H9 (cell line): ENCODE results near the gene SLC22A3. TPM values are rescaled to one million over a fixed set of nuclear protein-coding genes. Genes with fewer than 3 reads are reported as not detected.

Experiments used
- DNase-seq: peaks from one replicate; pipeline ENCODE4 v3.0.0-alpha.2; 2017
- H2AFZ ChIP-seq: one replicate; pipeline ENCODE4 v1.6.1; 2013; ENCODE audit warnings: mild to moderate bottlenecking, low read length, control low read depth, moderate library complexity
- H2AK5ac ChIP-seq: 2 replicates; pipeline ENCODE4 v1.6.1; 2013; ENCODE audit warnings: low read length, control low read depth, mixed read lengths; ENCODE audit not compliant: insufficient read length
- H2BK120ac ChIP-seq: one replicate; pipeline ENCODE4 v1.6.1; 2013; ENCODE audit warnings: low read depth, mild to moderate bottlenecking, low read length, control low read depth, inconsistent platforms; ENCODE audit not compliant: poor library complexity, severe bottlenecking
- H2BK12ac ChIP-seq: 2 replicates; pipeline ENCODE4 v1.6.1; 2013; ENCODE audit warnings: low read length, control low read depth, mixed read lengths, low read depth; ENCODE audit not compliant: insufficient read length
- H2BK15ac ChIP-seq: 2 replicates; pipeline ENCODE4 v1.6.1; 2013; ENCODE audit warnings: low read depth, low read length, control low read depth
- H2BK20ac ChIP-seq: one replicate; pipeline ENCODE4 v1.6.1; 2013; ENCODE audit warnings: low read depth, mild to moderate bottlenecking, low read length, control low read depth, inconsistent platforms; ENCODE audit not compliant: poor library complexity, severe bottlenecking
- H2BK5ac ChIP-seq: 2 replicates; pipeline ENCODE4 v1.6.1; 2013; ENCODE audit warnings: low read length, control low read depth, mixed read lengths; ENCODE audit not compliant: insufficient read length
- H3K14ac ChIP-seq: 2 replicates; pipeline ENCODE4 v1.6.1; 2013; ENCODE audit warnings: low read length, control low read depth; ENCODE audit not compliant: insufficient read depth
- H3K18ac ChIP-seq: 2 replicates; pipeline ENCODE4 v1.6.1; 2013; ENCODE audit warnings: low read depth, mild to moderate bottlenecking, mixed read lengths, low read length, control low read depth; ENCODE audit not compliant: insufficient read length
- H3K23ac ChIP-seq: 2 replicates; pipeline ENCODE4 v1.6.1; 2013; ENCODE audit warnings: low read length, control low read depth, mixed read lengths, low read depth; ENCODE audit not compliant: insufficient read length
- H3K23me2 ChIP-seq: 2 replicates; pipeline ENCODE4 v1.6.1; 2013; ENCODE audit warnings: low read depth, mild to moderate bottlenecking, mixed read lengths, low read length, control low read depth; ENCODE audit not compliant: insufficient read length, poor library complexity, severe bottlenecking
- H3K27ac ChIP-seq: 2 replicates; pipeline ENCODE4 v1.5.1; 2013; ENCODE audit warnings: low read length, control low read depth, mixed read lengths, low read depth; ENCODE audit not compliant: insufficient read length
- H3K27me3 ChIP-seq: 2 replicates; pipeline ENCODE4 v1.6.1; 2013; ENCODE audit warnings: low read length, control low read depth, inconsistent platforms; ENCODE audit not compliant: insufficient read depth
- H3K4ac ChIP-seq: 2 replicates; pipeline ENCODE4 v1.6.1; 2013; ENCODE audit warnings: low read depth, mild to moderate bottlenecking, control low read depth, inconsistent platforms, low read length, moderate library complexity
- H3K4me1 ChIP-seq: 2 replicates; pipeline ENCODE4 v1.6.1; 2013; ENCODE audit warnings: low read length, control low read depth, inconsistent platforms; ENCODE audit not compliant: insufficient read depth
- H3K4me2 ChIP-seq: 2 replicates; pipeline ENCODE4 v1.6.1; 2013; ENCODE audit warnings: low read length, control low read depth, mixed read lengths; ENCODE audit not compliant: insufficient read length, insufficient read depth
- H3K56ac ChIP-seq: 2 replicates; pipeline ENCODE4 v1.6.1; 2013; ENCODE audit warnings: low read depth, mild to moderate bottlenecking, mixed read lengths, low read length, control low read depth; ENCODE audit not compliant: insufficient read length
- H3K79me1 ChIP-seq: 2 replicates; pipeline ENCODE4 v1.6.1; 2013; ENCODE audit warnings: low read depth, mild to moderate bottlenecking, moderate library complexity, low read length, control low read depth, inconsistent platforms; ENCODE audit not compliant: insufficient read depth, poor library complexity, severe bottlenecking
- H3K79me2 ChIP-seq: 2 replicates; pipeline ENCODE4 v1.6.1; 2013; ENCODE audit warnings: low read length, control low read depth, inconsistent platforms; ENCODE audit not compliant: insufficient read depth
- H3K9ac ChIP-seq: 2 replicates; pipeline ENCODE4 v1.6.1; 2013; ENCODE audit warnings: low read length, control low read depth, mixed read lengths; ENCODE audit not compliant: insufficient read length; ENCODE audit errors: extremely low read depth
- H3K9me3 ChIP-seq: one replicate; pipeline ENCODE4 v1.6.1; 2013; ENCODE audit warnings: low read depth, low read length, inconsistent platforms; ENCODE audit not compliant: control insufficient read depth
- H3T11ph ChIP-seq: one replicate; pipeline ENCODE4 v1.6.1; 2013; ENCODE audit warnings: mild to moderate bottlenecking, low read length, control low read depth, inconsistent platforms
- H4K20me1 ChIP-seq: one replicate; pipeline ENCODE4 v1.6.1; 2013; ENCODE audit not compliant: control insufficient read depth, insufficient read length, insufficient read depth
- H4K5ac ChIP-seq: 2 replicates; pipeline ENCODE4 v1.6.1; 2013; ENCODE audit warnings: low read depth, mild to moderate bottlenecking, mixed read lengths, low read length, control low read depth; ENCODE audit not compliant: insufficient read length
- H4K8ac ChIP-seq: replicated peaks from 2 replicates; pipeline ENCODE4 v1.6.1; 2013; ENCODE audit warnings: low read length, control low read depth, mixed read lengths, low read depth; ENCODE audit not compliant: insufficient read length
- H4K91ac ChIP-seq: 2 replicates; pipeline ENCODE4 v1.6.1; 2013; ENCODE audit warnings: low read depth, mild to moderate bottlenecking, moderate library complexity, mixed read lengths, low read length, control low read depth; ENCODE audit not compliant: insufficient read length
- H3K27ac Mint-ChIP-seq, 3 experiments: 2 replicates in 2 of 3; 3 replicates in 1 of 3; pipeline ENCODE4 v1.8.0; 2020 to 2021; ENCODE audit warnings: mixed read lengths in 3 of 3, mild to moderate bottlenecking in 1 of 3, moderate library complexity in 1 of 3
- H3K27me3 Mint-ChIP-seq: 2 replicates; pipeline ENCODE4 v1.8.0; 2021; ENCODE audit warnings: low read depth, mild to moderate bottlenecking, moderate library complexity, mixed read lengths
- H3K36me3 Mint-ChIP-seq, 3 experiments: 2 replicates in 2 of 3; 3 replicates in 1 of 3; pipeline ENCODE4 v1.8.0; 2020 to 2021; ENCODE audit warnings: low read depth in 3 of 3, mixed read lengths in 3 of 3; ENCODE audit not compliant: insufficient read depth in 1 of 3
- H3K4me1 Mint-ChIP-seq, 2 experiments: 2 replicates each; pipeline ENCODE4 v1.8.0; 2020; ENCODE audit warnings: mixed read lengths in 2 of 2
- H3K4me3 Mint-ChIP-seq, 2 experiments: 2 replicates in 1 of 2; 3 replicates in 1 of 2; pipeline ENCODE4 v1.8.0; 2020 to 2021; ENCODE audit warnings: mild to moderate bottlenecking in 2 of 2, mixed read lengths in 2 of 2, moderate library complexity in 1 of 2
- H3K9me3 Mint-ChIP-seq, 2 experiments: 2 replicates in 1 of 2; 3 replicates in 1 of 2; pipeline ENCODE4 v1.8.0; 2020; ENCODE audit warnings: mild to moderate bottlenecking in 2 of 2, mixed read lengths in 2 of 2, moderate library complexity in 1 of 2
- CTCF ChIP-seq: fragments of 200-600 bp; sonication (generic); conservative IDR thresholded peaks from 3 replicates; pipeline ENCODE4 v1.8.0; 2021; ENCODE audit warnings: antibody characterized with exemption, mild to moderate bottlenecking
- WGBS: extraction: QIAGEN DNeasy Blood & Tissue Kit; methylation state at CpG from one replicate; pipeline ENCODE4 v1.1.7; 2013; ENCODE audit warnings: missing lambda C conversion rate, low lambda C conversion rate, mixed read lengths; ENCODE audit not compliant: insufficient read length; ENCODE audit errors: extremely low coverage; 5-methylcytosine and 5-hydroxymethylcytosine counted together
- total RNA-seq: library from RNA; stranded (reverse); gene quantifications from 2 replicates; pipeline ENCODE4 v1.2.1, GENCODE V29; 2021

SLC22A3 gene
- total RNA-seq, 1 experiment from 2014 or later, result 2.7 TPM

- no peak overlapping the region for H3K4me2 ChIP-seq
- no peaks in the 10 kb centered on the region for H3K27me3 ChIP-seq
- no peaks in the 10 kb centered on the region for H3K4me1 ChIP-seq
- H4K5ac ChIP-seq, result no peak overlapping the region
- no peak overlapping the region for H4K91ac ChIP-seq
- no peak overlapping the region for H3K23ac ChIP-seq
- no peaks in the 10 kb centered on the region for H4K20me1 ChIP-seq
- DNase-seq, result no peak
- H3K4ac ChIP-seq, result no peak overlapping the region
- Mint-ChIP-seq H3K36me3 (no peaks in the 10 kb centered on the region; a peak in 1 of 7 replicates), H3K4me1 (peaks cover 0 to 3% of the 10 kb centered on the region in 2 experiments; a peak in 2 of 4 replicates), H3K4me3 (no peak overlapping the region), H3K27ac (no peak overlapping the region), H3K27me3 (no peaks in the 10 kb centered on the region; the same call in 1 of the 2 replicates), H3K9me3 (no peaks in the 10 kb centered on the region)
- no peak overlapping the region for H2BK120ac ChIP-seq
- no peak overlapping the region for H4K8ac ChIP-seq
- no peak for TF ChIP-seq CTCF
- no CpG with 5 or more reads among the region's 1 CpG for WGBS
- no peak overlapping the region for H2BK12ac ChIP-seq
- H3K79me1 ChIP-seq, result no peaks in the 10 kb centered on the region
- no peaks in the 10 kb centered on the region for H3K23me2 ChIP-seq
- no peak overlapping the region for H2AFZ ChIP-seq
- no peak overlapping the region for H2BK20ac ChIP-seq
- no peak overlapping the region for H3K56ac ChIP-seq
- no peak overlapping the region for H2BK15ac ChIP-seq
- no peak overlapping the region for H3K9ac ChIP-seq
- no peaks in the 10 kb centered on the region for H3K9me3 ChIP-seq
- no peaks in the 10 kb centered on the region for H3K79me2 ChIP-seq
- no peak overlapping the region for H3K14ac ChIP-seq
- no peak overlapping the region for H2AK5ac ChIP-seq
- H2BK5ac ChIP-seq, result no peak overlapping the region
- no peak overlapping the region for H3K27ac ChIP-seq
- no peak overlapping the region for H3T11ph ChIP-seq
- no peak overlapping the region for H3K18ac ChIP-seq
These were observed 71.3 kb downstream of the SLC22A3 start for GRCh38 chr6:160419488-160419887.
